Measurements from ENCODE around the gene ARFRP1. TPM values are rescaled to one million over a fixed set of nuclear protein-coding genes. Genes with fewer than 3 reads are reported as not detected.
"Not testable (repeated sequence)": the region's sequence is repeated elsewhere in the genome, so short reads cannot be mapped to it uniquely, and the experiment has no call there.

ARFRP1 gene
- total RNA-seq, 1 experiment from 2014 or later = 66.1 TPM

- no peak overlapping the region for H3K4me3 ChIP-seq
- H3K36me3 ChIP-seq = peaks cover 67% of the 10 kb centered on the region
Measured at GRCh38 chr20:63679799-63680305, 27.9 kb downstream of the ARFRP1 start.

GRCh38 chr20:63678667-63679465, 28.9 kb downstream of the ARFRP1 start:
- Histone ChIP-seq H3K4me3 (no peak overlapping the region), H3K36me3 (peaks cover 64% of the 10 kb centered on the region), H3K27me3 (no peaks in the 10 kb centered on the region), H3K9me3 (peaks cover 8% of the 10 kb centered on the region; the same call in 1 of the 2 replicates)
- no peak for DNase-seq

More at GRCh38 chr20:63679799-63680305, 27.9 kb downstream of the ARFRP1 start:
- DNase-seq = no peak
- Histone ChIP-seq H3K9me3 (peaks cover 8% of the 10 kb centered on the region; the same call in 1 of the 2 replicates), H3K27me3 (no peaks in the 10 kb centered on the region)

GRCh38 chr20:63678071-63678470, 29.7 kb downstream of the ARFRP1 start:
- H3K9me3 ChIP-seq = peaks cover 8% of the 10 kb centered on the region; the same call in 1 of the 2 replicates
- no peak for DNase-seq
- H3K4me3 ChIP-seq = no peak overlapping the region
- no peaks in the 10 kb centered on the region for H3K27me3 ChIP-seq
- peaks cover 63% of the 10 kb centered on the region for H3K36me3 ChIP-seq

- Histone ChIP-seq H3K4me3 (no peak overlapping the region), H3K9me3 (no peaks in the 10 kb centered on the region), H3K36me3 (peaks cover 66% of the 10 kb centered on the region), H3K27me3 (no peaks in the 10 kb centered on the region)
- DNase-seq = no peak
Measured at GRCh38 chr20:63675681-63676368, 32.0 kb downstream of the ARFRP1 start.

GRCh38 chr20:63673951-63674350, 33.8 kb downstream of the ARFRP1 start:
- Histone ChIP-seq H3K9me3 (no peaks in the 10 kb centered on the region), H3K4me3 (no peak overlapping the region), H3K27me3 (no peaks in the 10 kb centered on the region), H3K36me3 (peaks cover 59% of the 10 kb centered on the region)
- DNase-seq = no peak

- no peaks in the 10 kb centered on the region for H3K9me3 ChIP-seq
- no peaks in the 10 kb centered on the region for H3K27me3 ChIP-seq
- DNase-seq = no peak
- no peak overlapping the region for H3K4me3 ChIP-seq
- H3K36me3 ChIP-seq = peaks cover 68% of the 10 kb centered on the region
Measured at GRCh38 chr20:63672666-63673065, 35.1 kb downstream of the ARFRP1 start.

GRCh38 chr20:63671695-63672094, 36.1 kb downstream of the ARFRP1 start:
- not testable (repeated sequence) for H3K9me3 ChIP-seq, H3K4me3 ChIP-seq, DNase-seq, H3K27me3 ChIP-seq
- H3K36me3 ChIP-seq = peaks cover 69% of the 10 kb centered on the region

- H3K36me3 ChIP-seq = peaks cover 73% of the 10 kb centered on the region
Measured at GRCh38 chr20:63668351-63668750, 39.4 kb downstream of the ARFRP1 start.

GRCh38 chr20:63667858-63668257, 39.9 kb downstream of the ARFRP1 start:
- Histone ChIP-seq H3K9me3 (no peaks in the 10 kb centered on the region), H3K36me3 (peaks cover 73% of the 10 kb centered on the region), H3K4me3 (no peak overlapping the region), H3K27me3 (no peaks in the 10 kb centered on the region)
- no peak for DNase-seq

More at GRCh38 chr20:63668351-63668750, 39.4 kb downstream of the ARFRP1 start:
- DNase-seq = no peak
- no peak overlapping the region for H3K4me3 ChIP-seq
- no peaks in the 10 kb centered on the region for H3K9me3 ChIP-seq
- H3K27me3 ChIP-seq = no peaks in the 10 kb centered on the region

GRCh38 chr20:63665708-63666107, 42.1 kb downstream of the ARFRP1 start:
- H3K4me3 ChIP-seq = no peak overlapping the region
- no peaks in the 10 kb centered on the region for H3K9me3 ChIP-seq
- no peak for DNase-seq
- H3K27me3 ChIP-seq = no peaks in the 10 kb centered on the region
- peaks cover 78% of the 10 kb centered on the region for H3K36me3 ChIP-seq

GRCh38 chr20:63664861-63665594, 42.7 kb downstream of the ARFRP1 start:
- Histone ChIP-seq H3K27me3 (no peaks in the 10 kb centered on the region), H3K36me3 (peaks cover 82% of the 10 kb centered on the region), H3K9me3 (no peaks in the 10 kb centered on the region), H3K4me3 (no peak overlapping the region)
- DNase-seq = no peak

GRCh38 chr20:63664143-63664851, 43.5 kb downstream of the ARFRP1 start:
- no peaks in the 10 kb centered on the region for H3K9me3 ChIP-seq
- H3K27me3 ChIP-seq = no peaks in the 10 kb centered on the region
- H3K36me3 ChIP-seq = peaks cover 84% of the 10 kb centered on the region
- no peak for DNase-seq
- no peak overlapping the region for H3K4me3 ChIP-seq

GRCh38 chr20:63663332-63664066, 44.3 kb downstream of the ARFRP1 start:
- no peak overlapping the region for H3K4me3 ChIP-seq
- H3K36me3 ChIP-seq = peaks cover 81% of the 10 kb centered on the region
- no peaks in the 10 kb centered on the region for H3K27me3 ChIP-seq
- H3K9me3 ChIP-seq = no peaks in the 10 kb centered on the region
- no peak for DNase-seq

- DNase-seq = no peak
- H3K27me3 ChIP-seq = no peaks in the 10 kb centered on the region
- H3K9me3 ChIP-seq = no peaks in the 10 kb centered on the region
- H3K36me3 ChIP-seq = peaks cover 74% of the 10 kb centered on the region
- H3K4me3 ChIP-seq = no peak overlapping the region
Measured at GRCh38 chr20:63662813-63663189, 45.0 kb downstream of the ARFRP1 start.

GRCh38 chr20:63661959-63662812, 45.6 kb downstream of the ARFRP1 start:
- peaks cover 70% of the 10 kb centered on the region for H3K36me3 ChIP-seq

More at GRCh38 chr20:63661959-63662812, 45.6 kb downstream of the ARFRP1 start:
- no peaks in the 10 kb centered on the region for H3K9me3 ChIP-seq
- no peaks in the 10 kb centered on the region for H3K27me3 ChIP-seq
- DNase-seq = no peak
- H3K4me3 ChIP-seq = no peak overlapping the region

Data from MG63 (cell line).